IPS-18a (cell line): ENCODE results near the gene PNPLA1.

Experiments
- H3K27ac ChIP-seq: one replicate; pipeline ENCODE4 v1.5.1; 2013; ENCODE audit warnings: low read length
- H3K27me3 ChIP-seq: one replicate; pipeline ENCODE4 v1.6.1; 2013; ENCODE audit warnings: mild to moderate bottlenecking, low read length; ENCODE audit not compliant: control insufficient read depth, insufficient read depth
- H3K36me3 ChIP-seq: one replicate; pipeline ENCODE4 v1.6.1; 2013; ENCODE audit warnings: low read depth, low read length; ENCODE audit not compliant: control insufficient read depth
- H3K4me1 ChIP-seq: one replicate; pipeline ENCODE4 v1.6.1; 2013; ENCODE audit warnings: low read depth, low read length; ENCODE audit not compliant: control insufficient read depth
- H3K4me3 ChIP-seq: one replicate; pipeline ENCODE4 v1.5.1; 2013; ENCODE audit warnings: low read length
- H3K9ac ChIP-seq: one replicate; pipeline ENCODE4 v1.6.1; 2013; ENCODE audit warnings: mild to moderate bottlenecking, low read length, moderate library complexity
- H3K9me3 ChIP-seq: one replicate; pipeline ENCODE4 v1.6.1; 2013; ENCODE audit warnings: low read depth, low read length; ENCODE audit not compliant: control insufficient read depth

PNPLA1 gene

GRCh38 chr6:36292170-36292569 lies 22.3 kb downstream of the PNPLA1 start:
- no peak overlapping the region for H3K4me3 ChIP-seq
- H3K36me3 ChIP-seq, result no peaks in the 10 kb centered on the region
- H3K27ac ChIP-seq, result no peak overlapping the region
- H3K4me1 ChIP-seq, result no peaks in the 10 kb centered on the region
- no peaks in the 10 kb centered on the region for H3K27me3 ChIP-seq
- H3K9me3 ChIP-seq, result no peaks in the 10 kb centered on the region
- H3K9ac ChIP-seq, result no peak overlapping the region

- Histone ChIP-seq H3K9me3 (no peaks in the 10 kb centered on the region), H3K9ac (no peak overlapping the region), H3K4me3 (no peak overlapping the region), H3K36me3 (no peaks in the 10 kb centered on the region), H3K4me1 (no peaks in the 10 kb centered on the region), H3K27ac (no peak overlapping the region), H3K27me3 (no peaks in the 10 kb centered on the region)
These were observed 26.4 kb downstream of the PNPLA1 start for GRCh38 chr6:36296240-36296639.

GRCh38 chr6:36297051-36297450 lies 27.2 kb downstream of the PNPLA1 start:
- Histone ChIP-seq H3K27ac (no peak overlapping the region), H3K9ac (no peak overlapping the region), H3K4me1 (no peaks in the 10 kb centered on the region), H3K27me3 (no peaks in the 10 kb centered on the region), H3K4me3 (no peak overlapping the region), H3K36me3 (no peaks in the 10 kb centered on the region), H3K9me3 (no peaks in the 10 kb centered on the region)

GRCh38 chr6:36297511-36297910 lies 27.7 kb downstream of the PNPLA1 start:
- Histone ChIP-seq H3K36me3 (no peaks in the 10 kb centered on the region), H3K27me3 (no peaks in the 10 kb centered on the region), H3K4me1 (no peaks in the 10 kb centered on the region), H3K9ac (no peak overlapping the region), H3K27ac (no peak overlapping the region), H3K9me3 (no peaks in the 10 kb centered on the region), H3K4me3 (no peak overlapping the region)

- Histone ChIP-seq H3K4me3 (no peak overlapping the region), H3K4me1 (no peaks in the 10 kb centered on the region), H3K9me3 (no peaks in the 10 kb centered on the region), H3K27me3 (no peaks in the 10 kb centered on the region), H3K36me3 (no peaks in the 10 kb centered on the region), H3K9ac (no peak overlapping the region), H3K27ac (no peak overlapping the region)
These were observed 28.2 kb downstream of the PNPLA1 start for GRCh38 chr6:36298027-36298426.

- no peak overlapping the region for H3K9ac ChIP-seq
- no peaks in the 10 kb centered on the region for H3K9me3 ChIP-seq
- no peak overlapping the region for H3K4me3 ChIP-seq
- no peak overlapping the region for H3K27ac ChIP-seq
- H3K4me1 ChIP-seq, result no peaks in the 10 kb centered on the region
- H3K36me3 ChIP-seq, result no peaks in the 10 kb centered on the region
- H3K27me3 ChIP-seq, result no peaks in the 10 kb centered on the region
These were observed 31.3 kb downstream of the PNPLA1 start for GRCh38 chr6:36301085-36301658.

GRCh38 chr6:36301781-36302180 lies 31.9 kb downstream of the PNPLA1 start:
- Histone ChIP-seq H3K9me3 (no peaks in the 10 kb centered on the region), H3K4me3 (no peak overlapping the region), H3K4me1 (peaks cover 6% of the 10 kb centered on the region), H3K36me3 (no peaks in the 10 kb centered on the region), H3K27ac (no peak overlapping the region), H3K9ac (no peak overlapping the region), H3K27me3 (no peaks in the 10 kb centered on the region)

DNA sequence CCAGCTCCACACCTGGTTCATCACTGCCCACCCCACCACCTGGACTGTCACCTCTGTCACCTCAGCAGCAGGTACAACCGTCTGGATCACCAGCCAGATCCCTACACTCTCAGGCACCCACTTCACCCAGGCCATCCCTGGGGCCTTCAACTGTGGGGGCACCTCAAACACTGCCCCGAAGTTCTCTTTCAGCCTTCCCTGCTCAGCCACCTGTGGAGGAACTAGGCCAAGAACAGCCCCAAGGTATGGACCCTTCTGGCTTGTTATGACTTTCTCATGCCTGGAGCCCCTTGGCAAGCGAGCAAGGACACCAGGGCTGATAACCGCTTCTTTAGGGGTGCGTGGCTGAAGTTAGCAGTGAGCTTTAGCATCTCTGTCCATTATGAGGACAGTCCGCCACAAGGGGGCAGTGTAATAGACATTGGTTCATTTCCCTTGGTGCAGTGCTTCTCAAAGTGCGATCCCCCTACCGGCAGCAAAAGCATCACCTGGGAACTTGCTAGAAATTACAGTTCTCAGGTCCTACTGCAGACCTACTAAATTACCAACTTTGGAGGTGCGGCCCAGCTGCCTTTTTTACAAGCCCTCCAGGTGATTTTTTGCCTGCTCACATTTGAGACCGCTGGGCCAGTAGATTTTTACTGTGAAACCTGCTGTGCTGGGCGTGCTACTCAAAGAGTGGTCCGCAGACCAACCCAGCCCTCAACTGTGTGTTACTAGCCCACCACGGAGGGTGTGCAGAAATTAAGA lies 32.5 kb downstream of the PNPLA1 start:
- no peaks in the 10 kb centered on the region for H3K36me3 ChIP-seq
- H3K27ac ChIP-seq, result no peak overlapping the region
- H3K4me1 ChIP-seq, result peaks cover 6% of the 10 kb centered on the region
- no peak overlapping the region for H3K4me3 ChIP-seq
- H3K27me3 ChIP-seq, result no peaks in the 10 kb centered on the region
- no peaks in the 10 kb centered on the region for H3K9me3 ChIP-seq
- no peak overlapping the region for H3K9ac ChIP-seq

- H3K36me3 ChIP-seq, result no peaks in the 10 kb centered on the region
- no peaks in the 10 kb centered on the region for H3K27me3 ChIP-seq
- H3K4me3 ChIP-seq, result no peak overlapping the region
- no peak overlapping the region for H3K27ac ChIP-seq
- no peaks in the 10 kb centered on the region for H3K9me3 ChIP-seq
- H3K9ac ChIP-seq, result no peak overlapping the region
- peaks cover 6% of the 10 kb centered on the region for H3K4me1 ChIP-seq
These were observed 36.0 kb downstream of the PNPLA1 start for GRCh38 chr6:36305885-36306284.

DNA sequence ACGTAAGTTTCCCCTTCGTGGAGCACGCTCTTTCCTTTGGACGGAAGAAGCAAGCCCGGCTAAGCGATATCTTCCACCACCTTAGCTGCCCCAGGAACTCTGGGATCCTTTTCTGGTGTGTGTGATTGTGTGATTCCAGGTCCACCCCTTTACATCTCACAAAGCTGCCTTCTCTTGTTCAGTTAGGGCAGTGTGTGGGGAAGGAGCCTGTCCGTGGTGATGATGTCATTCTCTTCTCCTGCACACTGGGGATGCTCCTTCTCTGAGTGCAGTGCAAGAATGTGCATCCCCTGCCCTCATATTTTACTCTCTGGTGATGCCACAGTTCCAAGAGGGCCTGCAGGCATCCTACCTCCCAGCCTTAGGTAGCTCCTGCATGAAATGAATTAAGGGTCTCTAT lies 36.5 kb downstream of the PNPLA1 start:
- no peak overlapping the region for H3K27ac ChIP-seq
- H3K27me3 ChIP-seq, result no peaks in the 10 kb centered on the region
- no peak overlapping the region for H3K4me3 ChIP-seq
- no peaks in the 10 kb centered on the region for H3K36me3 ChIP-seq
- H3K9ac ChIP-seq, result no peak overlapping the region
- no peaks in the 10 kb centered on the region for H3K9me3 ChIP-seq
- peaks cover 6% of the 10 kb centered on the region for H3K4me1 ChIP-seq

GRCh38 chr6:36308514-36308913 lies 38.7 kb downstream of the PNPLA1 start:
- no peak overlapping the region for H3K9ac ChIP-seq
- no peaks in the 10 kb centered on the region for H3K36me3 ChIP-seq
- no peak overlapping the region for H3K4me3 ChIP-seq
- H3K9me3 ChIP-seq, result no peaks in the 10 kb centered on the region
- no peaks in the 10 kb centered on the region for H3K27me3 ChIP-seq
- H3K4me1 ChIP-seq, result peaks cover 10% of the 10 kb centered on the region
- H3K27ac ChIP-seq, result no peak overlapping the region

- no peaks in the 10 kb centered on the region for H3K36me3 ChIP-seq
- no peak overlapping the region for H3K27ac ChIP-seq
- H3K4me1 ChIP-seq, result peaks cover 15% of the 10 kb centered on the region
- H3K9me3 ChIP-seq, result no peaks in the 10 kb centered on the region
- H3K27me3 ChIP-seq, result no peaks in the 10 kb centered on the region
- no peak overlapping the region for H3K4me3 ChIP-seq
- H3K9ac ChIP-seq, result no peak overlapping the region
These were observed 39.3 kb downstream of the PNPLA1 start for GRCh38 chr6:36309203-36309602.
